NCI-H2196 (cell line): Measurements from ENCODE around the gene RER1.
A peak's percentile ranks its signal among the peaks of the same experiment; 100 is the strongest.

Experiments
- DNase-seq: peaks from one replicate; lab custom pipeline; 2025; ENCODE audit not compliant: unreplicated experiment; lab: John Stamatoyannopoulos, UW

RER1 gene

GRCh38 chr1:2375923-2376260 lies 15.7 kb upstream of the RER1 start:
- DNase-seq, result no peak

DNA sequence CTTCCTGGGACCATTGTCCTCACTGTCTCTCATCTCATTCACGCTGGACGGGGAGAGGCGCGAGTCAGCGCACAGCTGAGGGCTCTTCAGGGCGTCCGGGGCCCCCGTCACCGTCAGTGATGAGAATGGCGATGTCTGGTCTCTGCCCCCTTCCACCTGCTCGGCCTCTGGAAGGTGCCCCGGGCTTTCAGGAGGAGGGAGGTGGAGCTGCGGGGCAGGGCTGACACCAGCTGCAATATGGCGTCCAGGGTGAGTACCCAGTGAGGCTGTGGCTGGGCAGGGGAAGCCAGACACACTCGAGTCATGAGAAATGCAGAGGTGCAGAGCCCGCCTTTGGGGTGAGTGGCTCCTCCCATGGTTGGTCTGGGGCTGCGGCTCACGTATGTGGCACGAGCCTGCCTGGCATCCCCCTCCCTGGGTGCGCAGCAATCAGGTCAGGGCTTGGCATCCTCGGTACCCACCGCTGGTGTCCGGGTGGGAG lies 15.3 kb upstream of the RER1 start:
- DNase-seq, result no peak

- no peak for DNase-seq
Observed at GRCh38 chr1:2376931-2377672, 14.5 kb upstream of the RER1 start.

DNA sequence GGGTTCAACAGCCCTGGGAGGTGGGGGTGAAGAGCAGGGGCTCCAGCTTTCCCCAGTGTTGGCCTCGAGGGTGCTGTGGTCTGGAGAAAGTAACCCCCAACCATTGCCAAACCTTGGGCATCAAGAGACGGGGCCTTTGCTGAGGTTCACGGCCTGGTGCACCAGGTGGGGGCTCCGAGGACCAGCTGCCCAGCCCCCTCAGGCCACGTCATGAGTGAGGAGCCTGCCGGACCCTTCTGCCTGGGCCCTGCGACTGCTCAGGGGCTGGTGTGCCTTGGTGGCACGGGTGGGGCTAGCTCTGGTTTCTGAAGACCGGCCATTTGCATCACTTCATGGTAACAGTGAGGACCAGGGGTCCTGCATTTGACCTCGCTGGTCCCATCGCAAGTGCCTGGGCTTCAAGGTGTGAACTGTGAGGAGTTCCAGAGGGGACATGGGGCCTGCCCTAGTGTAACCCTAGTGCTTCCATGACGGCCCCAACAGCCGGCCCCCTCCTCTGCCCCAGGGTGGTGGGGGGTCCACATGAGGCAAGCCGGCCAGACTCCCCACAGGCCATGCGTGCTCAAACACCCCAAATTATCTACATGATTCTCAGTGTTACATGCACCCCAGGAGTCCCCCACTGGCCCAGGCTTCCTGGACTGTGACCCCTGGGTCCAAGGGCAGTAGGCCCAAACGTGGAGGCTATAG lies 13.7 kb upstream of the RER1 start:
- no peak for DNase-seq

GRCh38 chr1:2378441-2378851 lies 13.2 kb upstream of the RER1 start:
- no peak for DNase-seq

DNA sequence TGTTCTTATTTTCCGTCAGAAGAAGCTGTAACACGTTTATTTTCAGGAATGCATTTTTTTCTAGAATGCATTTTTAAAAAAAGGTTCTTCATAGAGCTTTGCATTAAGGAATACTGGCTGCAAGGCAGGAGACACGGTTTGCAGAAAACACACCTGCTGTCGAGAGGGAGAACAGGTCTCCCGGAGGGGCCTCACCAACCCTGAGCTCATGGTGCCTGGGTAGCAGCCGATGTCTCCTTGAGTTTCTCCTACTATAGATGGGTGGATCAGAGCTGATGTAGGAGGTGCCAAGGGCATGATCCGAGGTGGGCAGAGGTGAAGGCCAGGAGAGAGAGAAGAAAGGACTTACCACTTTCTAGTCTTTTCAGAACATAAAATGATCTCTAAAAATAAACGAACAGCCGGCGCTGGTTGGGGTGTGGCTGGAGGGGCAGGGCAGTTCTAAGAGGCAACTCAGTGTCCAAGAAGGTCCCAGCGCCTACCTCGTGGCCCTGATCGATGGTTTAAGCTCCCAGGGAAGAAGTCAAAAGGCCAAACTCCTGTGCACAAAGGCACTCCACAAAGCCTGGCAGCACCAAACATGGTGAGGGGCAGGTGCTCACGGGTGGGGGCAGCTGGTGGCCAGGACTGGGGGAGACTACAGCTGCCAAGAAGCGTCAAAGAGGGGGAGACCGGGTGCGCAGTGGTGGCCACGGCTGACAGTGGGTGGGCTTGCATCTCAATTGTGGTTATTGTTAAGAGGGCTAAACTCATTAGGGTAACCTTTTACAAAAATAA lies 12.5 kb upstream of the RER1 start:
- DNase-seq, result no peak

- DNase-seq, result no peak
Observed at GRCh38 chr1:2379733-2380404, 11.8 kb upstream of the RER1 start.

GRCh38 chr1:2380816-2381591 lies 10.6 kb upstream of the RER1 start:
- DNase-seq, result no peak

DNA sequence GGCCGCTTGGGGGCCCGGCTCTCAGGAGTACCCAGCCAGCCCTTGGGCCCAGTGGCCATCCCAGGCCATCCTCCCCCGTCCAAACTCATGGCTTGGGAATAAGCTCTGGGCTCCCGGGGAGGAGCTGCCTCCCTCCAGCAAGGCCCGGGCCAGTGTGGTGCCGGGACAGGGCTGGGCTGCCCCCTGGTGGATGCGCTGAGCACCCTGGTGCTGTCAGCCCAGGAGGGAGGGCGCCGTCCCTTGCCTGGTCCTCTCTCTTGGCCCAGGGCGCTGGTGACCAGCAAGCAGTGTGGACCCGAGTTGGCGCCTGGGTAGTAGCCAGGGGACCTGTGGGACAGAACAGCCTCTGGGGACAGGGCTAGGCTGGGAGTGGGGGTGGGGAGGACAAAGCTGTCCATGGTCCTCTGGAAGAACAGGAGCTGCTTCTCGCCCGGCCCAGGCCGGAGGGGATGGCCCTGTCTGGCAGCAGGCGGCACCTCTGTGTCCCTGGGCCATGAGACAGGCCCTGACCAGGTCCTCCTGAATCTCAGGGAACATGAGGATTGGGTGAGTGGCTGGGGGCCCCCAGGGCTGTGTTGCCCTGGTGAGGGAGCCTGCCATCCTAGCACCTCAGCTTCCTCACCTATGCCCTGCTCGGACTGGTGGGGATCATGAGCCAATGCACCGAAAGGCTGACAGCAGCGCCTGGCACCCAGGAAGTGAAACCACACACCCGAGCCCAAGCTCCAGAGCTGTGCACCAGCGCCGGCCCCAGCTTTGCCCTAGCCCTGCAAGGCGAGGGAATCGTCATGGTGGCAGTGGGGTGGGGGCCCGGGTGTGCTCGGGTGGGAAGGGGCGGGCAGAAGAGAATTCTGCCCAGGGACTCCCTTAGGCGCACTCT lies 9.7 kb upstream of the RER1 start:
- DNase-seq, result peak; percentile 17

GRCh38 chr1:2382621-2383361 lies 8.8 kb upstream of the RER1 start:
- peak; percentile 43 for DNase-seq

GRCh38 chr1:2383576-2383975 lies 8.1 kb upstream of the RER1 start:
- no peak for DNase-seq

GRCh38 chr1:2384130-2384860 lies 7.3 kb upstream of the RER1 start:
- DNase-seq, result no peak

GRCh38 chr1:2384941-2385481 lies 6.6 kb upstream of the RER1 start:
- no peak for DNase-seq

- no peak for DNase-seq
Observed at GRCh38 chr1:2385606-2386280, 5.9 kb upstream of the RER1 start.

DNA sequence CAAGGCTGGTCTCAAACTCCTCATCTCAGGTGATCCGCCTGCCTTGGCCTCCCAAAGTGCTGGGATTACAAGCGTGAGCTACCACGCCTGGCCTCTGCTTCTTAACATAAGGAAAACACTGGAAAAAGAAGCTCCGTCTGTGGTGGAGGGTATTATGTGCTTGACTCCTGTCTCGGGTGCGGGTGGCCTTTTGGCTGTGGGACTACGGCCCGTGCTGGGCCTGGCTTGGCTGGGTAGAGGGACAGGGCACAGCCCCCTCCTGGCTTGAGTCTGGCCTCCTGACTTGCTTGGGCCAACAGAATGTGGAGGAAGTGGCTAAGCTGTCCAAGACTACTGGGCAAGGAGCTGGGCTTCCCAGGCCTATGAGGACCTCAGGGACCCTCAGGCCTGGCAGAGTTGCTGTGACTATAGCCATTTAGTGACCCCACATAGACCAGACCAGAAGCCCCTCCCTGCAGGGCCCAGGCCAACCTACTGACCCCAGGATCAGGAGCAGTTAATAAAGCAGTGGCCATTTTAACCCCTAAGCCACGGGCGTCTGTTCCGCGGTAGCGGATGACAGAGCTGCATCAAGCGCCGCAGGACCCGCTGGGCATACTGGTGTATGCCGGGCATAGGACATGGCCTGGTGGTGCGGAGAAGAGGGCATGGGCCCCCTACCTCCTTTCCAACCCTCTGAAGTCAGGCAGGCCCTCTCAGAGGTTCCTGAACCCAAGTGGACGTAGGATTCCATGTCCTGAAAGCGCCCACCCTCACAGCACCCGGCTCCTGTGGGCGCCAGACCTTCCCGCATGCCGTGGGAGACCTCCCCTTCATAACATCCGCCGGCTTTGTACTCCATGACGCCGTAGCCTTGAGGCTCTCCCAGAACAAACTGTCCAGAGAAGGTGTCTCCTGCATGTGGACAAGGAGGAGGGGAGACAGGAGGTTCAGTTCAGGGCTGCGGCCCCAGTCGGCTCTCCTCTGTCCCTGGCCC lies 4.7 kb upstream of the RER1 start:
- no peak for DNase-seq
